Natural killer cell (primary cell): ENCODE results near the gene C20orf202. TPM values are rescaled to one million over a fixed set of nuclear protein-coding genes. Genes with fewer than 3 reads are reported as not detected.

Source experiments
- ATAC-seq, 3 donors: fragments of 150-1000 bp in 2 of 3; fragments of 200-7000 bp in 1 of 3; cut with Tn5 transposase; 1 replicate in 1 of 3; 2 replicates in 2 of 3; pipeline ENCODE4 v1.10.0; 2021; ENCODE audit warnings: mild to moderate bottlenecking in 2 of 3, moderate library complexity in 2 of 3
- DNase-seq, 2 donors: peaks; one replicate each; pipeline versions ENCODE4 v3.0.0 to v3.0.0-alpha.2; 2013 to 2021; ENCODE audit warnings: mixed read lengths in 1 of 2
- H3K27ac ChIP-seq: one replicate; pipeline ENCODE4 v1.5.1; 2013; ENCODE audit warnings: mild to moderate bottlenecking, low read length
- H3K27me3 ChIP-seq: one replicate; pipeline ENCODE4 v1.6.1; 2013; ENCODE audit warnings: low read length; ENCODE audit not compliant: control insufficient read depth, insufficient read depth
- H3K36me3 ChIP-seq: one replicate; pipeline ENCODE4 v1.6.1; 2013; ENCODE audit warnings: low read length; ENCODE audit not compliant: control insufficient read depth, insufficient read depth
- H3K4me1 ChIP-seq: one replicate; pipeline ENCODE4 v1.6.1; 2013; ENCODE audit warnings: low read length; ENCODE audit not compliant: control insufficient read depth, insufficient read depth
- H3K4me3 ChIP-seq: one replicate; pipeline ENCODE4 v1.5.1; 2013; ENCODE audit warnings: low read length
- H3K9me3 ChIP-seq: one replicate; pipeline ENCODE4 v1.6.1; 2013; ENCODE audit warnings: low read length; ENCODE audit not compliant: control insufficient read depth, insufficient read depth
- H3K27ac Mint-ChIP-seq, 2 donors: one replicate each; pipeline ENCODE4 v1.8.0; 2022; ENCODE audit warnings: mild to moderate bottlenecking in 2 of 2, mixed read lengths in 2 of 2, moderate library complexity in 1 of 2
- H3K27me3 Mint-ChIP-seq, 2 donors: one replicate each; pipeline ENCODE4 v1.8.0; 2022; ENCODE audit warnings: low read depth in 2 of 2, mixed read lengths in 2 of 2
- H3K36me3 Mint-ChIP-seq: one replicate; pipeline ENCODE4 v1.8.0; 2022; ENCODE audit warnings: mixed read lengths
- H3K4me1 Mint-ChIP-seq, 2 donors: one replicate each; pipeline ENCODE4 v1.8.0; 2022; ENCODE audit warnings: mixed read lengths in 2 of 2
- H3K4me3 Mint-ChIP-seq: one replicate; pipeline ENCODE4 v1.8.0; 2022; ENCODE audit warnings: mild to moderate bottlenecking, moderate library complexity, mixed read lengths
- H3K9me3 Mint-ChIP-seq, 2 donors: one replicate each; pipeline ENCODE4 v1.8.0; 2022; ENCODE audit warnings: mixed read lengths in 2 of 2
- CTCF ChIP-seq: fragments of 200-600 bp; IDR thresholded peaks from one replicate; pipeline ENCODE4 v1.8.0; 2022; ENCODE audit warnings: antibody characterized with exemption
- WGBS: methylation state at CpG from one replicate; pipeline ENCODE4 v1.1.7; 2013; ENCODE audit warnings: missing lambda C conversion rate; ENCODE audit not compliant: insufficient coverage; 5-methylcytosine and 5-hydroxymethylcytosine counted together
- intact Hi-C: fragments of 100-400 bp; cut with micrococcal nuclease; formaldehyde crosslinking; loops from one replicate; pipeline ENCODE4 v1.14.2; 2022
- total RNA-seq, 4 donors: library from RNA; stranded (reverse); fragments of 120-200 nt in 1 of 4; gene quantifications; one replicate each; pipeline versions ENCODE4 v1.2.3 to v1.2.4, GENCODE V29; 2013 to 2022

The C20orf202 gene
- total RNA-seq, 3 donors from 2014 or later (not counting 1 experiment from before 2014, with no cell fraction given), result 0.16 to 0.75 (median 0.60) TPM

- TF ChIP-seq CTCF, result no peak
- H3K9me3 Mint-ChIP-seq, result no peaks in the 10 kb centered on the region
- H3K36me3 Mint-ChIP-seq, result no peaks in the 10 kb centered on the region
- H3K4me1 Mint-ChIP-seq, result peaks cover 9 to 12% of the 10 kb centered on the region in 2 donors
- intact Hi-C loops, result no loop called here
- no peak overlapping the region for H3K4me3 Mint-ChIP-seq
- ATAC-seq (no peak), DNase-seq (no peak)
- 91% methylated on average over 2 of the region's 3 CpGs for WGBS
- H3K27me3 Mint-ChIP-seq, result peaks cover 18 to 25% of the 10 kb centered on the region in 2 donors
- Histone ChIP-seq H3K36me3 (no peaks in the 10 kb centered on the region), H3K4me3 (no peak overlapping the region), H3K27ac (no peak overlapping the region), H3K9me3 (no peaks in the 10 kb centered on the region), H3K27me3 (peaks cover 36% of the 10 kb centered on the region), H3K4me1 (peaks cover 18% of the 10 kb centered on the region)
- H3K27ac Mint-ChIP-seq, result no peak overlapping the region
Observed at GRCh38 chr20:1229541-1229940, 26.3 kb downstream of the C20orf202 start.

- no peak overlapping the region for H3K27ac ChIP-seq
- H3K27ac Mint-ChIP-seq, result no peak overlapping the region
- H3K27me3 Mint-ChIP-seq, result peaks cover 23 to 36% of the 10 kb centered on the region in 2 donors
- no peak overlapping the region for H3K4me3 ChIP-seq
- 100% methylated on average over 2 of the region's 3 CpGs for WGBS
- intact Hi-C loops, result no loop called here
- DNase-seq (no peak), ATAC-seq (no peak)
- H3K36me3 Mint-ChIP-seq, result no peaks in the 10 kb centered on the region
- no peak overlapping the region for H3K4me3 Mint-ChIP-seq
- H3K4me1 ChIP-seq, result no peaks in the 10 kb centered on the region
- no peaks in the 10 kb centered on the region for H3K36me3 ChIP-seq
- no peak for TF ChIP-seq CTCF
- H3K9me3 ChIP-seq, result no peaks in the 10 kb centered on the region
- H3K9me3 Mint-ChIP-seq, result no peaks in the 10 kb centered on the region
- no peaks in the 10 kb centered on the region for H3K4me1 Mint-ChIP-seq
- H3K27me3 ChIP-seq, result peaks cover 34% of the 10 kb centered on the region
Observed at GRCh38 chr20:1232286-1233111, 29.2 kb downstream of the C20orf202 start.

- H3K9me3 Mint-ChIP-seq, result no peaks in the 10 kb centered on the region
- H3K27ac Mint-ChIP-seq, result no peak overlapping the region
- Histone ChIP-seq H3K4me3 (no peak overlapping the region), H3K36me3 (no peaks in the 10 kb centered on the region), H3K4me1 (no peaks in the 10 kb centered on the region), H3K27ac (no peak overlapping the region), H3K9me3 (no peaks in the 10 kb centered on the region), H3K27me3 (peaks cover 7% of the 10 kb centered on the region)
- H3K27me3 Mint-ChIP-seq, result peaks cover 15 to 57% of the 10 kb centered on the region in 2 donors
- TF ChIP-seq CTCF, result no peak
- DNase-seq (no peak), ATAC-seq (no peak)
- peaks cover 0 to 5% of the 10 kb centered on the region in 2 donors for H3K4me1 Mint-ChIP-seq
- 95% methylated on average over 4 of the region's 5 CpGs for WGBS
- no peak overlapping the region for H3K4me3 Mint-ChIP-seq
- H3K36me3 Mint-ChIP-seq, result no peaks in the 10 kb centered on the region
- intact Hi-C loops, result no loop called here
Observed at GRCh38 chr20:1240549-1240948, 37.3 kb downstream of the C20orf202 start.

GRCh38 chr20:1241456-1241855 is 38.2 kb downstream of the C20orf202 start:
- H3K36me3 Mint-ChIP-seq, result no peaks in the 10 kb centered on the region
- no peak for TF ChIP-seq CTCF
- H3K36me3 ChIP-seq, result no peaks in the 10 kb centered on the region
- DNase-seq (no peak), ATAC-seq (no peak)
- peaks cover 5% of the 10 kb centered on the region for H3K27me3 ChIP-seq
- intact Hi-C loops, result no loop called here
- H3K27me3 Mint-ChIP-seq, result peaks cover 17 to 48% of the 10 kb centered on the region in 2 donors
- H3K9me3 Mint-ChIP-seq, result no peaks in the 10 kb centered on the region
- peaks cover 0 to 5% of the 10 kb centered on the region in 2 donors for H3K4me1 Mint-ChIP-seq
- no peak overlapping the region for H3K4me3 Mint-ChIP-seq
- no peak overlapping the region for H3K4me3 ChIP-seq
- H3K4me1 ChIP-seq, result no peaks in the 10 kb centered on the region
- no peak overlapping the region for H3K27ac Mint-ChIP-seq
- no peaks in the 10 kb centered on the region for H3K9me3 ChIP-seq
- H3K27ac ChIP-seq, result no peak overlapping the region
